TTC549 (cell line): ENCODE data around the gene SEC22B.
"Not testable (repeated sequence)": the region's sequence is repeated elsewhere in the genome, so short reads cannot be mapped to it uniquely, and the experiment has no call there.

Experiments
- FAIRE-seq: peaks from 2 replicates; lab custom pipeline; 2012; peaks lifted over from hg19 to GRCh38; lab: Jason Lieb, UNC

SEC22B gene

DNA sequence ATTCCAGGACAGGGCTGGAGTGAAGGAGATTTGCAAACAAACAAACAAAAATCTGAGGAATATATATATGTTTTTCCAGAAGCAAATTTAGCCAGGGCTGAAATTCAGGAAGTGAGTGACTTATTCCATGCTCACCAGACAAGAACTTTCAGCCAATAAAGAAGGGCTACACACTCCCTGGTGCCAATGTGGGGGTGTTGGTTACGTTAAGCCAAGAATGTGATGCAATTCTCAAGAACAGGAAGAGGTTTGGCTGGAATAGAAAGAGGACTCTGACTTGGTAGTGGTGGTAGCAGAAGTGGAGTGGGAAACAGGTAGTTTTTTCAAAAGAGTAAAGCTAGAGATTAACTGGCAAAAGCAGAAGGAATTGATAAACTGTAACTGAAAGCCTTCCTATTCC lies 31.7 kb downstream of the SEC22B start:
- not testable (repeated sequence) for FAIRE-seq

DNA sequence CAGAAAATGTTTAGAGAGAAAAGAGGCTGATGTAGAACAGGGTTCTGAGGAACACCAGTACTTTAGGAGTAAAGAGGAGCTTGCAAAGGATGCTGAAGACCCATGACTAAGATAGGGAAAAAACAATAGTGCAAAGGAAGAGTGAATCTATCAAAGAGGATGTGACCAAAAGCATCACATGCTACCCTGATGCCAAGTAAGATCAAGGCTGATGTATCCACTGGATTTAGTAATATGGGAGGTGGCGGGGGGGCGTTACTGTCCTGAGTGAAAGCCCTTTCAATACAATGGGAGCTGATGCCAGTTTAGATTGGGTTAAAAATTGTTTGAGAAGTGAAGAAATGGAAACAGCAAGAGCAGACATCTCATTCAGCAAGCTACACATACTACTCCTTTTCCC lies 32.2 kb downstream of the SEC22B start:
- not testable (repeated sequence) for FAIRE-seq

GRCh38 chr1:120143334-120143733 lies 33.0 kb downstream of the SEC22B start:
- FAIRE-seq: not testable (repeated sequence)

- FAIRE-seq: not testable (repeated sequence)
Measured at GRCh38 chr1:120142512-120143263, 33.6 kb downstream of the SEC22B start.

DNA sequence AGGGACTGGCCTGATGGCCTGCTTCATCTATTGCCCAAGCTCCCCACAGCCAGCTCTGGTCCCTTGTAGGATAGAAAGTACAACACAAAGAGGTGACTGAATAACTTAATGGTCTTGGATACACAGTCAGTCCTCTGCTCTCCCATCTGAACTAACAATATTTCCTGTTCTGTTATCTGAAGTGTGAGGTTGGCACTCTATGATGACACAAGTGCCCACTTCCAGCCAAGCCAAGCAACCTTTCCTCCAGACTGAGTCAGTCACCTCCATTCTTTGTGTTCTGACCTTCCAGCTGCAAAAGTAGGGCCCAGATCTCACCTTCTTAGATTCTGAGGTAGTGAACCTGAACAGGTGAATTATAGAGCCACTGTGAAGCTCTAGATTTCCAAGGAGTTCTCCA lies 34.5 kb downstream of the SEC22B start:
- FAIRE-seq: not testable (repeated sequence)

DNA sequence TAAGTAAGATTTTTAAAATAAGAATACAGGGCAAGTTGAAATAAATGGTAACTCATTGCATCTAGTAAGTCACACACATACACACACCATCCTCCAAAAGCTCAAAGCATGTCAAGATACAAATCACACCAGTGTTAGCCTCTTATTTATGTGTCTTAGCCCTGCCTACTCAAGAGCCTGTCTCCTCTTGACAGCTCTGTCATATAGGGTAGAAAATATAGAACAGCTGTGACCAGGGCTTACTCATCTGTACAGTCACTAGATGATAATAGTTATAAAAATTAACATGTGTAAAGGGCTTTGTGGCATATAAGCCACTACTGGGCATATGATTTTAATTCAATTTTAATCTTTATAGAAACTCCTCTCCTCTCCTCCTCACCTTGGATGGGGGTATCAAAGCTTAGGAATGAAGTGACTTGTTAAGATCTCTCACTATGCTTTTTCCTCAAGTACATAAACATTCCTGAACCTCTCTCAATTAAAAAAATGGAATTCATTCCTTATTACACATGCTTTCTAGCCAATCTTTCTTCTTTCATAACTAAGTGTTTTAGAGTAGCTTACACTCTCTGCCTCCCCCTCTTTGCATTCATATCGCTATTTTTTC lies 35.6 kb downstream of the SEC22B start:
- not testable (repeated sequence) for FAIRE-seq

GRCh38 chr1:120136086-120136485 lies 40.2 kb downstream of the SEC22B start:
- peak; percentile 43 for FAIRE-seq

DNA sequence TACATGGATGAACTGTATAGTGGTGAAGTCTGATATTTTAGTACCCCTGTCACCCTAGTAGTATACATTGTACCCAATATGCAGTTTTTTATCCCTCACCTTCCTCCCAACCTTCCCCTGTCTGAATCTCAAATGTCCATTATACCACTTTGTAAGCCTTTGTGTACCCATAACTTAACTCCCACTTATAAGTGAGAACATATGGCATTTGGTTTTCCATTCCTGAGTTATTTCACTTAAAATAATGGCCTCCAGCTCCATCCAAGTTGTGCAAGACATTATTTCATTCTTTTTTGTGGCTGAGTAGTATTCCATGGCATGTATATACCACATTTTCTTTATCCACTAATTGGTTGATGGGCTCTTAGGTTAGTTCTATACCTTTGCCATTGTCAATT lies 42.4 kb downstream of the SEC22B start:
- FAIRE-seq: not testable (repeated sequence)

- no peak for FAIRE-seq
Measured at GRCh38 chr1:120133228-120133927, 42.9 kb downstream of the SEC22B start.

DNA sequence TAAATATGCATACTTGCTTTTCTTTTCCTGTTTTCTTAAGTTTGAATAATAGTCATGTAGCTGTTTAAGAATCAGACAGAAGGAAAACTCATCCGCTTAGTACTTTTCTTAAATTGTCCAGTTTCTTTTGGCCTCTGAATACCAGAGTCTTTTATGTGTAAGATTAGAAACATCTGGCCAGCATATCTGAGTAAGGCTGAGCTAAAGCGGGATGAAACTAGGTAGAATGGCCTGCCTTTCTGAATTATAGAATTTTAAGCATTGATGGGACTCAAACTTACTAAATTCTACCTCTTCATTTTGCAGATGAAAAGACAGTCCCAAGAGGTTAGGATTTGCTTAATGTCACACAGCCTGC lies 43.9 kb downstream of the SEC22B start:
- not testable (repeated sequence) for FAIRE-seq

GRCh38 chr1:120131611-120132405 lies 44.5 kb downstream of the SEC22B start:
- not testable (repeated sequence) for FAIRE-seq

DNA sequence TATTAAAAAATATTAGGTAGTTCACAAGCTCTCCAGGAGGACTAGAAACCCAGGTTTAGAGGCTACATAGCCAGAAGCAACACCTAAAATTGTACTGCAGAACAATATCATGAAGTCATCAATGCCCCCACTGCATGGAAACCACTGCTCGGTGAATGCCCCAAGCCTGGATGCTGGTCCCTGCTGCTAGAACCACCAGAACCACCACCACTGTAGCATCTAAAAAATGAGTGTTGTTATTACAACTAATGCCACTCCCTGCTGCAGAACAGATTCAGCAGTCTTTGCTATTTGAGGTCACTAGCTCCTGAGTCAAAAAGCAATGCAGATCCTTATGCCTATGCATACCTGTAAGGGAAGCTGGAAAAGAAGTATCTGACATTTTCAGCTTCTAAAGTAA lies 48.4 kb downstream of the SEC22B start:
- not testable (repeated sequence) for FAIRE-seq

GRCh38 chr1:120126216-120126615 lies 50.1 kb downstream of the SEC22B start:
- not testable (repeated sequence) for FAIRE-seq

DNA sequence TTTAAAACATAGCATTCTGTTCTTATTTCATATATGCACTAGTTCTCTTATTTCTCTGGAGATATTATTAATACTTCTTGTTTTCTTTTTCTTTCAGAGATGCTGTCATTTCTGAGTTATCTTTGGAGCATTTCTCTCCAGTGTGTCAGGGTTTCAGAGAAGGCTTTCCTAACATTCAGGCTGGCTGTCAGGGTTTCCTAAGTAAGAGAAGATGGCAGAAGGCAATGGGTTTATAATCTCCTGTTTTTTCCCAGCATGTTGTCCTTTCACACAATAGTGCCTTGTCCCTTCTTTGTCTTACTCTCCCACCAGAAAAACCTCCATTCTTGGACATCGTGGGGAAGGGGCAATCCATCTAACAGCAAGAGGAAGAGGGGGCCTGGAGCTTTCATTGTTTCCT lies 51.7 kb downstream of the SEC22B start:
- not testable (repeated sequence) for FAIRE-seq

- not testable (repeated sequence) for FAIRE-seq
Measured at GRCh38 chr1:120123813-120124510, 52.4 kb downstream of the SEC22B start.

- not testable (repeated sequence) for FAIRE-seq
Measured at GRCh38 chr1:120122262-120122893, 53.9 kb downstream of the SEC22B start.

GRCh38 chr1:120121830-120122229 lies 54.5 kb downstream of the SEC22B start:
- FAIRE-seq: not testable (repeated sequence)

GRCh38 chr1:120120525-120120924 lies 55.8 kb downstream of the SEC22B start:
- FAIRE-seq: not testable (repeated sequence)

GRCh38 chr1:120117371-120118177 lies 58.7 kb downstream of the SEC22B start:
- FAIRE-seq: not testable (repeated sequence)

- not testable (repeated sequence) for FAIRE-seq
Measured at GRCh38 chr1:120116094-120116493, 60.2 kb downstream of the SEC22B start.
